PFSK-1 (cell line): Measurements from ENCODE around the gene RSPH1.

Experiments used
- FOXP2 ChIP-seq: optimal IDR thresholded peaks from 2 replicates; pipeline ENCODE3; 2011; ENCODE audit warnings: borderline replicate concordance, control low read depth, inconsistent platforms; ENCODE audit not compliant: insufficient read depth; ENCODE audit errors: extremely low read length, extremely low read depth
- POLR2AphosphoS5 ChIP-seq: IDR thresholded peaks from 2 replicates; pipeline ENCODE4 v1.6.1; 2012; ENCODE audit warnings: low read depth, mild to moderate bottlenecking, control low read depth, low read length, moderate library complexity
- REST ChIP-seq, 2 experiments: IDR thresholded peaks; 2 replicates each; pipeline versions ENCODE4 v1.6.1 to v1.8.0; 2011 to 2012; ENCODE audit warnings: low read depth in 2 of 2, low read length in 2 of 2, control low read depth in 1 of 2, inconsistent platforms in 1 of 2, mild to moderate bottlenecking in 1 of 2, moderate library complexity in 1 of 2; ENCODE audit not compliant: insufficient read depth in 1 of 2
- SIN3A ChIP-seq: IDR thresholded peaks from 2 replicates; pipeline ENCODE4 v1.6.1; 2012; ENCODE audit warnings: mild to moderate bottlenecking, low read length, moderate library complexity, borderline replicate concordance; ENCODE audit not compliant: insufficient read depth
- TAF1 ChIP-seq: IDR thresholded peaks from 2 replicates; pipeline ENCODE4 v1.6.1; 2012; ENCODE audit warnings: low read length, control low read depth, borderline replicate concordance; ENCODE audit not compliant: insufficient read depth

Gene RSPH1

GRCh38 chr21:42463861-42464515 is 32.0 kb downstream of the RSPH1 start:
- TF ChIP-seq POLR2AphosphoS5 = no peak

GRCh38 chr21:42461881-42462877 is 33.8 kb downstream of the RSPH1 start:
- TF ChIP-seq POLR2AphosphoS5 = no peak
- TF ChIP-seq REST (IDR thresholded peaks at IDR 0.05; ENCODE audit: insufficient read depth in 1 of 2, low read depth in 2 of 2, low read length in 2 of 2) = no peak
- no peak for TF ChIP-seq TAF1
- no peak for TF ChIP-seq FOXP2
- TF ChIP-seq SIN3A = no peak

GRCh38 chr21:42461185-42461520 is 34.9 kb downstream of the RSPH1 start:
- no peak for TF ChIP-seq REST (IDR thresholded peaks at IDR 0.05; ENCODE audit: insufficient read depth in 1 of 2, low read depth in 2 of 2, low read length in 2 of 2)
- TF ChIP-seq TAF1 = no peak
- TF ChIP-seq POLR2AphosphoS5 = no peak
- TF ChIP-seq SIN3A = no peak
- TF ChIP-seq FOXP2 = no peak

GRCh38 chr21:42460391-42461184 is 35.4 kb downstream of the RSPH1 start:
- TF ChIP-seq POLR2AphosphoS5 = no peak
- no peak for TF ChIP-seq TAF1
- TF ChIP-seq SIN3A = no peak
- TF ChIP-seq REST (IDR thresholded peaks at IDR 0.05; ENCODE audit: insufficient read depth in 1 of 2, low read depth in 2 of 2, low read length in 2 of 2) = no peak
- TF ChIP-seq FOXP2 = no peak

- TF ChIP-seq REST (IDR thresholded peaks at IDR 0.05; ENCODE audit: insufficient read depth in 1 of 2, low read depth in 2 of 2, low read length in 2 of 2) (no peak), SIN3A (no peak), TAF1 (no peak), POLR2AphosphoS5 (no peak), FOXP2 (no peak)
Measured at GRCh38 chr21:42459546-42460215, 36.3 kb downstream of the RSPH1 start.
